Stomach (tissue), 9 donors: ENCODE data around the gene WDPCP. TPM values are rescaled to one million over a fixed set of nuclear protein-coding genes. Genes with fewer than 3 reads are reported as not detected.
A peak's percentile ranks its signal among the peaks of the same experiment; 100 is the strongest.

Experiments
- DNase-seq, 2 donors: peaks; one replicate each; pipeline versions ENCODE4 v3.0.0 to v3.0.0-alpha.2; 2013 to 2019
- H3K27ac ChIP-seq, 5 donors: fragments of 200-600 bp in 4 of 5; sonication (generic) in 4 of 5; one replicate each; pipeline ENCODE4 v1.5.1; 2013 to 2019; ENCODE audit warnings: mild to moderate bottlenecking in 1 of 5, moderate library complexity in 1 of 5
- H3K27me3 ChIP-seq, 3 donors: fragments of 200-600 bp; sonication (generic); one replicate each; pipeline ENCODE4 v1.5.1; 2017 to 2019; ENCODE audit warnings: mixed run types in 1 of 3
- H3K36me3 ChIP-seq, 4 donors: fragments of 200-600 bp; sonication (generic); 1 replicate in 3 of 4; 2 replicates in 1 of 4; pipeline ENCODE4 v1.5.1; 2016 to 2019
- H3K4me1 ChIP-seq, 4 donors: fragments of 200-600 bp; sonication (generic); one replicate each; pipeline ENCODE4 v1.5.1; 2016 to 2019
- H3K4me3 ChIP-seq, 4 donors: fragments of 200-600 bp; sonication (generic) in 3 of 4; one replicate each; pipeline ENCODE4 v1.5.1; 2016 to 2019; ENCODE audit warnings: mild to moderate bottlenecking in 1 of 4
- H3K9me3 ChIP-seq, 4 donors: fragments of 200-600 bp; sonication (generic); one replicate each; pipeline ENCODE4 v1.5.1; 2016 to 2019
- EP300 ChIP-seq: sonication (generic); formaldehyde crosslinking; IDR thresholded peaks from one replicate; pipeline ENCODE4 v1.6.1; 2017; ENCODE audit warnings: antibody characterized with exemption
- POLR2A ChIP-seq, 4 donors: fragments of 450-650 bp; IDR thresholded peaks; one replicate each; pipeline ENCODE4 v1.6.1; 2016; ENCODE audit warnings: antibody characterized with exemption in 4 of 4, control low read depth in 2 of 4, mild to moderate bottlenecking in 1 of 4, moderate library complexity in 1 of 4
- POLR2AphosphoS5 ChIP-seq, 3 donors: sonication (generic); formaldehyde crosslinking; IDR thresholded peaks; one replicate each; pipeline ENCODE4 v1.6.1; 2016; ENCODE audit warnings: antibody characterized with exemption in 3 of 3
- WGBS, 5 donors: extraction: QIAGEN DNeasy Blood & Tissue Kit in 3 of 5; methylation state at CpG; one replicate each; pipeline versions ENCODE4 v1.1.5 to v1.1.7; 2013 to 2018; 5-methylcytosine and 5-hydroxymethylcytosine counted together
- intact Hi-C: fragments of 100-400 bp; cut with DNase I; formaldehyde crosslinking; loops from one replicate; pipeline ENCODE4 v1.15.1; 2023; ENCODE audit warnings: low total_unique reads
- polyA plus RNA-seq, 3 donors: library from polyadenylated mRNA; stranded (reverse); fragments of 200-250 nt; gene quantifications; one replicate each; pipeline ENCODE4 v1.2.3, GENCODE V29; 2013
- total RNA-seq, 5 donors: library from RNA; depleted of rRNA; stranded (reverse); fragments of >200 nt; gene quantifications; one replicate each; pipeline versions ENCODE4 v1.1.0 to v1.2.3, GENCODE V29; 2014 to 2016
- TF ChIP-seq, protein P1 (sequence below), 7 experiments: fragments of 450-650 bp in 4 of 7; fragments of 200-600 bp in 3 of 7; sonication (generic) in 3 of 7; IDR thresholded peaks; one replicate each; pipeline ENCODE4 v1.5.1; 2016 to 2019; ENCODE audit warnings: antibody characterized with exemption in 7 of 7, control low read depth in 2 of 7, mild to moderate bottlenecking in 1 of 7
- donor health status: healthy with polysubstance abuse.
- donor health status: Bipolar disorder and iron deficiency.
- donor health status: healthy.

Gene WDPCP
- total and polyA plus RNA-seq, 8 donors: 1.9 to 38.8 (median 7.7) TPM

DNA sequence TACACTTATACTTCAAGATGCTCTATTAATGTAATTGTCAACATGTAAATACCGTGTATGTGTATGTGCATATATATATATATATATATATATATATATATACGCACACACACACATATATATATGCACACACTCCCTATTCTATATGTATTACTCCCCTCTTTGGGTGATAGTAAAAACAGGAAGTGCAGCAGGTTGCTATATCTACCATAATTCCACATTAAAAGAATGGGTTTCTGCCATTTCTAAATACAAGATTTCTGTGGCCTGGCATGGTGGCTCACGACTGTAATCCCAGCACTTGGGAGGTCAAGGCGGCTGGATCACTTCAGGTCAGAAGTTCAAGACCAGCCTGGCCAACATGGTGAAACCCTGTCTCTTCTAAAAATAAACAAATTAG lies 460.7 kb downstream of the WDPCP start:
- Histone ChIP-seq H3K4me3 (no peak overlapping the region), H3K4me1 (no peaks in the 10 kb centered on the region), H3K27ac (no peak overlapping the region), H3K36me3 (no peaks in the 10 kb centered on the region), H3K27me3 (no peaks in the 10 kb centered on the region), H3K9me3 (peaks cover 3 to 23% (median 10%) of the 10 kb centered on the region in 4 donors)
- intact Hi-C loops: no loop called here
- 89 to 95% (median 92%) methylated on average over 4 of the region's 4 CpGs for WGBS, 5 donors
- no peak for DNase-seq
- TF ChIP-seq, protein P1, sequence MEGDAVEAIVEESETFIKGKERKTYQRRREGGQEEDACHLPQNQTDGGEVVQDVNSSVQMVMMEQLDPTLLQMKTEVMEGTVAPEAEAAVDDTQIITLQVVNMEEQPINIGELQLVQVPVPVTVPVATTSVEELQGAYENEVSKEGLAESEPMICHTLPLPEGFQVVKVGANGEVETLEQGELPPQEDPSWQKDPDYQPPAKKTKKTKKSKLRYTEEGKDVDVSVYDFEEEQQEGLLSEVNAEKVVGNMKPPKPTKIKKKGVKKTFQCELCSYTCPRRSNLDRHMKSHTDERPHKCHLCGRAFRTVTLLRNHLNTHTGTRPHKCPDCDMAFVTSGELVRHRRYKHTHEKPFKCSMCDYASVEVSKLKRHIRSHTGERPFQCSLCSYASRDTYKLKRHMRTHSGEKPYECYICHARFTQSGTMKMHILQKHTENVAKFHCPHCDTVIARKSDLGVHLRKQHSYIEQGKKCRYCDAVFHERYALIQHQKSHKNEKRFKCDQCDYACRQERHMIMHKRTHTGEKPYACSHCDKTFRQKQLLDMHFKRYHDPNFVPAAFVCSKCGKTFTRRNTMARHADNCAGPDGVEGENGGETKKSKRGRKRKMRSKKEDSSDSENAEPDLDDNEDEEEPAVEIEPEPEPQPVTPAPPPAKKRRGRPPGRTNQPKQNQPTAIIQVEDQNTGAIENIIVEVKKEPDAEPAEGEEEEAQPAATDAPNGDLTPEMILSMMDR (IDR thresholded peaks at IDR 0.05): no peak
- TF ChIP-seq EP300: no peak
- TF ChIP-seq POLR2A (IDR thresholded peaks at IDR 0.05): no peak
- TF ChIP-seq POLR2AphosphoS5 (IDR thresholded peaks at IDR 0.05): no peak

DNA sequence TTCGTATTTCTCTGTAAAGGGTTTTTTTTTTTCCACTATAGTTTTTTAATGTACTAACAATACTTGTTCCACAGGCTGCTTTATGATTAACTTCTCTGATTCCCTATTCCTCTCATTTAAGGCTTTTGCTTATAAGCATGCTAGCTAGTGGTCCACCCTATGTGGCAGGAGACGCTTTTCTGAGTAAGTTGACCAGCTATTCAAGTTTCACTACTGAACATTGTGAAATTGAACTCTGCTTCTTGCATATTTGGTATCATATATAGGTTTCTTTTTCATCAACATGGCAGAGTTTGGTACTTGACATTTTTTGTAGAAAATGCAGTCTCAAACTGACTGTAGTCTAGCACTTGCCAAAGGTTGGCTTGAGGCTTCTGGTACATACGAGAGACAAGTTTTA lies 463.4 kb downstream of the WDPCP start:
- no peak overlapping the region for H3K4me3 ChIP-seq
- peaks cover 0 to 15% (median 3%) of the 10 kb centered on the region in 4 donors for H3K36me3 ChIP-seq
- no peaks in the 10 kb centered on the region for H3K9me3 ChIP-seq
- WGBS, 5 donors: 56 to 72% (median 63%) methylated on average over 3 of the region's 3 CpGs
- TF ChIP-seq POLR2A (IDR thresholded peaks at IDR 0.05): no peak
- TF ChIP-seq EP300: no peak
- no peak for TF ChIP-seq POLR2AphosphoS5 (IDR thresholded peaks at IDR 0.05)
- TF ChIP-seq, protein P1 (IDR thresholded peaks at IDR 0.05): no peak
- DNase-seq: no peak
- no peak overlapping the region for H3K27ac ChIP-seq
- H3K4me1 ChIP-seq: no peaks in the 10 kb centered on the region
- no peaks in the 10 kb centered on the region for H3K27me3 ChIP-seq
- intact Hi-C loops: no loop called here

DNA sequence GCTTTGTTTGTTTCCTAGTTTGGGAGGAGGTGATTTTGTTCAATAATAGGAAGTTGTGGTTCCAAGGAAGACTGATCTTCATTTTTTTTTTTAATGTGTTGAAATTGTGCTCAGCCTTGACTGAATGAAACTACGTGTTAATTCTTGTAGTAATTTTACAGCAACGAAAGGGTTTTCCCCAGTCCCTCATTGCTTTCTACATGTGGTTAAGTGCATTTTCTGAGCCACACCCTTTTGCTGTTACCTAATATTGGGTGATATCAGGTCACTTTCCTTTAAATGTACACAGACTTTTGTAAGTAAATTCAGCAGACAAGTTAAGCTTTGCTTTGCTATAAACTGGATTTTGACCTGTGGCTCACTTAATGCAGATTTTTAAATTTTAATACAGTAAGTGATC lies 464.1 kb downstream of the WDPCP start:
- TF ChIP-seq, protein P1 (IDR thresholded peaks at IDR 0.05): no peak
- TF ChIP-seq EP300 (no peak), POLR2A (IDR thresholded peaks at IDR 0.05) (no peak), POLR2AphosphoS5 (IDR thresholded peaks at IDR 0.05) (no peak)
- DNase-seq: peak in 1 of 2 donors; percentile 21
- Histone ChIP-seq H3K27me3 (no peaks in the 10 kb centered on the region), H3K4me1 (no peaks in the 10 kb centered on the region), H3K4me3 (no peak overlapping the region), H3K27ac (no peak overlapping the region), H3K36me3 (peaks cover 0 to 18% (median 3%) of the 10 kb centered on the region in 4 donors), H3K9me3 (no peaks in the 10 kb centered on the region)
- intact Hi-C loops: no loop called here
- WGBS, 5 donors: 22 to 53% (median 32%) methylated on average over 2 of the region's 2 CpGs

DNA sequence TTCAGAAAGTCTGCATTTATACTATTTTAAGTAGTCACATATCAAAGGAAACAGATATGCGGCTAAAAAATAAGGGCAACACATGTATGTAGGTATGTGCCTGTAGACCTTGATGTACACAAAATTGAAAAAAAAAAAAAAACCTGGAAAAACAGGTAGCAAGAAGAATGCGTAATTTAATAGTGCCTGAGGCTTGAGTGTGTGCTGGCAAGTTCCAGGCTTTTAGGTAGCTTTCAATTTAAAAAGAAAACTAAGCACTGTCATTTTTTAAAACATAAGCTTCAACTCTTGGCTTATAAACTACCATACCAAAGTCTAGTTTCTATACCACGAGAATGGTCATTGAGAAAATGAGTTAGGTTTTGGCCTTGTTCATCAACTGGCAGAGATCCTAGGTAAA lies 465.4 kb downstream of the WDPCP start:
- H3K4me3 ChIP-seq: no peak overlapping the region
- intact Hi-C loops: no loop called here
- no peak overlapping the region for H3K27ac ChIP-seq
- peaks cover 0 to 7% (median 2%) of the 10 kb centered on the region in 4 donors for H3K9me3 ChIP-seq
- TF ChIP-seq POLR2AphosphoS5 (IDR thresholded peaks at IDR 0.05) (no peak), EP300 (no peak), POLR2A (IDR thresholded peaks at IDR 0.05) (no peak)
- TF ChIP-seq, protein P1 (IDR thresholded peaks at IDR 0.05): no peak
- WGBS, 5 donors: 85 to 93% (median 91%) methylated on average over 3 of the region's 3 CpGs
- DNase-seq: no peak
- no peaks in the 10 kb centered on the region for H3K4me1 ChIP-seq
- H3K27me3 ChIP-seq: no peaks in the 10 kb centered on the region
- peaks cover 0 to 23% (median 3%) of the 10 kb centered on the region in 4 donors for H3K36me3 ChIP-seq
